OCI-M2 (cell line): ENCODE results near the gene NBPF12.
"Not testable (repeated sequence)": the region's sequence is repeated elsewhere in the genome, so short reads cannot be mapped to it uniquely, and the experiment has no call there.

Experiments
- DNase-seq: peaks from one replicate; lab custom pipeline; 2025; ENCODE audit not compliant: unreplicated experiment; lab: John Stamatoyannopoulos, UW

Gene NBPF12

DNA sequence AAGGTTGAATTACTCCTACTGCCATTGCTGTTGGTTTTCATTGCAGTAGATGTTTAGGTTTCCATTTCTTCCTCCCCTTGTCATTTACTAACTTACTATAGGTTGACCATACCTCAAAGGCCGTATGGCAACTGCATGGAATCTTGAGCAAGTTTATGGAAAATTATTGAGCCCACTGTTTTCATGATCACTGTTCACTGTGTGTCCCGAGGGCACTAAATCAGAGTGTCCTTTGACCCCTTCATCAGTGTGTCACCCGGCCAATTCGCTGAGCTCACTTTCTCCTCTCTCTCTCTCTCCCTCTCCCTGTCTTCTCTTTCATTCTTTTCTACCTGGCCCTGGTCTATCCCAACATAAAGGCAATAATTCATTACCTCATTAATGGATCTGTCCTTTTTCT is 47.7 kb downstream of the NBPF12 start:
- DNase-seq = not testable (repeated sequence)

DNA sequence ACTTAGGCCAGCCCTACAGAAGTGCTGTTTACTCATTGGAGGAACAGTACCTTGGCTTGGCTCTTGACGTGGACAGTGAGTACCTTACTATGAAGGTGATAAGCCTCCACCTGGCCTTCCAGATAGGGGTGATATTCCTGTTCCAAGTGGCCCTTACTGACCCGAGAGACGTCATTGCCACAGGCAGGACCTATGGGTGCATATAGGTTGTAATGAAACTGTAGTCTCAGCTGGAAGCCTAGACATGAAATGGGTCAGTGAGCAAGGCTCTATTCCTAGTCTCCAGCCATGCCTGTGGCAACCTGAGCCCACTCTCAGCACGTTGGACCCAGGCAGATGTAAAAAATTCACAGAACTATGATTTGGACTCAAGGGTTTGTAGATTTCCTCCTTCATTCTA is 48.3 kb downstream of the NBPF12 start:
- DNase-seq = not testable (repeated sequence)

GRCh38 chr1:146987502-146987901 is 49.4 kb downstream of the NBPF12 start:
- not testable (repeated sequence) for DNase-seq

DNA sequence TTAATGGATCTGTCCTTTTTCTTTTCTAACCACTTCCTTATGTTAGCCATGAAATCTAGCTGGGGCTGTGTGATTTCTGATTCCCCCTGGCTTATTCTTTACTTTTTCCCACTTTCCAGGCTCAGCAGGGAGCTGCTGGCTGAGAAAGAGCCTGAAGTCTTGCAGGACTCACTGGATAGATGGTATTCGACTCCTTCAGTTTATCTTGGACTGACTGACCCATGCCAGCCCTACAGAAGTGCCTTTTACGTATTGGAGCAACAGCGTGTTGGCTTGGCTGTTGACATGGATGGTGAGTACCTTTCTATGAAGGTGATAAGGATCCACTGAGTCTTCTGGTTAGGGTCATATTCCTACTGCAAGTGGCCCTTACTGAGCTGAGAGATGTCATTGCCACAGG is 51.3 kb downstream of the NBPF12 start:
- DNase-seq = not testable (repeated sequence)

DNA sequence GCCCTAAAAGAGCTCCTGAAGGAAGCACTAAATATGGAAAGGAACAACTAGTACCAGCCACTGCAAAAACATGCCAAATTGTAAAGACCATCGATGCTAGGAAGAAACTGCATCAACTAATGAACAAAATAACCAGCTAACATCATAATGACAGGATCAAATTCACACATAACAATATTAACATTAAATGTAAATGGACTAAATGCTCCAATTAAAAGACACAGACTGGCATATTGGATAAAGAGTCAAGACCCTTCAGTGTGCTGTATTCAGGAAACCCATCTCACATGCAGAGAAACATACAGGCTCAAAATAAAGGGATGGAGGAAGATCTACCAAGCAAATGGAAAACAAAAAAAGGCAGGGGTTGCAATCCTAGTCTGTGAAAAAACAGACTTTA is 70.4 kb downstream of the NBPF12 start:
- DNase-seq = not testable (repeated sequence)

GRCh38 chr1:147026975-147027374 is 88.9 kb downstream of the NBPF12 start:
- not testable (repeated sequence) for DNase-seq

DNA sequence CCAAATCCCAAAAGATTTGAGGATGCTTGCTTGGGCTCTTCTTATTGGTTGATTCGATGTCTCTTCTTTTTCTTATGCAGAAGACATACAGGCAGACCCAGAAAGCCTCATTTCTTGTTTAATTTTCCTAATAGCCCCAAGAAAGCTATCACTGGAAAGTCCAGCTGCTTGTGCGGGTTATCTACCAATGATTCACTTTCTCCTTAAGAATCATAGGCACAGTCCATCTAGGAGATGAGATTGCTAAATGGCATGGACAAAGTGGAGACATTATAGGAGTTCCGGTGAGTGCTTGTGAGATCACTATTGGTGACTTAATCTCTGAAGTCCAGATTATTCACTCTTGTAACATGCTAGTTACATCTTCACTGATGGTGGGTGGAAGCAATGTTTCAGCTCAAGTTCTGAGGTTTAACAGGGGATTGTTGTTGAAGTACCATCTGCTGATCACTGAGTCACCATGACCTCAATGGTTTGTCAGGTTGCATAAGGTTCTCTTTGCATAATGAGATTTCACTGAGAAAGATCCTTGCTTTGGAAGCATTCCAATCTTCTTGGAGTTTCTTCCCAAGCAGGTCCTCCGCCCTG is 92.0 kb downstream of the NBPF12 start:
- not testable (repeated sequence) for DNase-seq

DNA sequence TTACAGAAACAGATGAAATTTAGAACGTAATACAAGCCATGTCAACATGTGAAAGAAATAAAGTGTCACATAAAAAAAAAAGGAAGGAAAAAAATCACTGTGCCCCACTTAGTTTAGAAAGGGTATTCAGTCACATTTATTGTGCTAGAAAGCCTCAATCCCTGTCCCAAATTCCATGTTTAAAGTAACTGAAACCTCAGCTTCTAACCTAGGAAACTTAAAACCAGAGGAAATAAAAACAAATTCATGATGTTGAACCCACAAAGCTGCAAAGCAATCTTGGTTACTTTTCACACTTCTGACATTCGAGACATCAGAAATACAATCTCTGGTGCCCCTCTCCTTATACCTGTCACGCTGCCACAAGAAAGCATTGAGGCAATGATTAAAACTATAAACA is 101.8 kb downstream of the NBPF12 start:
- DNase-seq = no peak

GRCh38 chr1:147042891-147043290 is 104.8 kb downstream of the NBPF12 start:
- not testable (repeated sequence) for DNase-seq

DNA sequence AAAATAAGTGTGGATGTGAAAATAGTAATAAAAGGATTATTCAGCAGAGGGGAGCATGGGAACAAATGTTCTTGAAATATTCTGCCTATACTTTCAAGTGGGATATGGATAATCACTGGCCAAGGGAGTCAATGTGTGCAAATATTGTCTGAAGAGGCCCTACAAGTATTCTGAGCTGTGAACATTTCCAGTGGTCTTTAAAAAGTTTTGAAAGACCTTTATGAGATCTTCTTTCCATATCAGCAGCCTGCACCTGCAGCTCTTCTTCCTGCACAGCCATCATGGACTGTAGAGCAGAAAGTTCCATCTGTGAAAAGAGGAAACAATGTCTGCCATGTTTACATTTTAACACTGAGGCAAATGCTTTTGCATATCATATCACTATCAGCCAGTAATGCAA is 106.4 kb downstream of the NBPF12 start:
- not testable (repeated sequence) for DNase-seq
